NCI-H510A treated with DMSO at 0.1 percent for 48 hours (cell line): ENCODE measurements around the gene DMD.
"Not testable (repeated sequence)": the region's sequence is repeated elsewhere in the genome, so short reads cannot be mapped to it uniquely, and the experiment has no call there.

Experiments used
- DNase-seq: peaks from one replicate; lab custom pipeline; 2025; lab: John Stamatoyannopoulos, UW

Gene DMD

DNA sequence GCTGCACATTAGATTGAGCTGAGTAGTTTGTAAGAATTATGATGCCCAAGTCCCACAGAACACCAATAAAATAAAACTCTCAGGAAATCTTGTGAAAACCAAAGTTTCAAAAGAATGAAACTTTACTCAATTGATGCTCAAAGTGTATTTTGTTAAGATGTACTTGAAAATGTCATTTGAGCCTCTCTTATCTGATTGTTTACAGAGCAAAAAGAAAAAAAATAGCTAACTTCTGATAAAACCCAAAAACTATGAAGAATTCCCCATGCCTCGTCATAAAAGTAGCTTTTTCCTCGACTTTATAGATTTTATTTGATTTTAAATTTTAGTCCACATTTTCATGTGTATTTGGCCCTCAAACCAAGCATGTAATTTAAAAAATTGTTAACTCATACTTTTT, 1618.0 kb downstream of the DMD start:
- DNase-seq, result no peak

DNA sequence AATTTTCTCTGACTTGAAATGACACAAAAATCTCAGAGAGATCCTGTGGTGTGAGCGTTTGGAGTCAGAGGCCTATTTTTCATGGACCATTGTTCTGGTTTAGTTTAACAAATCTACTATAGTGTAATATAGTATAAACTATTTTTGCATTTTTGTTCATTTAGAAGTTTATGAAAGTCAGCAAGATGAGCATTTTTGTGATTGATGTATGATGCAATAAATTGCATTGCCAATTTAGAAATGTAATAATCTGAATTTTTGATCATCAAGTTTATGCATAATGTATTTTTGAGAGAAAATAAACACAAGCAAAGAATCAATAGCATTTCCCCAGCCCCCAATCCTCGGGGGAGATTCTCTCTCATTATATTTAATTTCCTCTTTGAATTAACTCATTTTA, 1620.0 kb downstream of the DMD start:
- no peak for DNase-seq

DNA sequence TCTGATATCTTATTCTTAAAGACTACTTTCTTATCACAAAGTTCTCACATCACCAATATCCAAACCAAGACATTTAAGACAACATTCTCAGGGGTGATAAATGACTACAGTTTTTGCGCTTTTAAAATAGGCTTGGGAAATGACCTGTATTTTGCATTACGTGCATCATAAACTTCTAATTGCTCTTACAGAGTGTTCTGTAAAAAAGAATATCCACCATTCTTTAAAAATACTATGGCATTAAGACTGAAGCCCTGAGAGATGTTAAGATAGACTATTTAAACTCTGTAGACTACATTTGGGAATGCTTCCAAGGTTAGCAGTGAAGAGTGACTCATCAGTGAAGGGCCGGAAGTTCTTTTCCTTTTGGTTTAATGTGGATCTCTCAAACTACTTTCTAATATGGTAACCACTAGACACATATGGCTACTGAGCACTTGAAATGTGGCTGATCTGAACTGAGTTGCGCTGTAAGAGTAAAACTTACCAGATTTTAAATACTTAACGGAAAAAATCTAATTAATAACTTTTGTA, 1620.7 kb downstream of the DMD start:
- DNase-seq, result no peak

DNA sequence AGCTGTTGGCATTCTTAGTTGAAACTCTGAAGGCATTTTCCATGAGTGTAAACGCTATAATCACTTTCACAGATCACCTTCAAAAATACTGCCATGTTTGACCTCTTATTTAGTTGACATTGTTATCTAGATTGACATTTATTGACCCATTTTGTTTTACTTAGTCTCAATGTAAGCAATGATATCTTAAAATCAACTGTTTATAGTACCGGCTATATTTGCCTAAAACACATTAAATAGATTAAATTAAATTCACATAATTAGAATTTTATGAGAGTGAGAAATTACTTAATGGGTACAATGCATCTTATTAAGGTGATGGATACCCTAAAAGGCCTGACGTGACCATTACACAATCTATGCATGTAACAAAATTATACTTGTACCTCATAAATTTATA, 1621.8 kb downstream of the DMD start:
- DNase-seq, result no peak

DNA sequence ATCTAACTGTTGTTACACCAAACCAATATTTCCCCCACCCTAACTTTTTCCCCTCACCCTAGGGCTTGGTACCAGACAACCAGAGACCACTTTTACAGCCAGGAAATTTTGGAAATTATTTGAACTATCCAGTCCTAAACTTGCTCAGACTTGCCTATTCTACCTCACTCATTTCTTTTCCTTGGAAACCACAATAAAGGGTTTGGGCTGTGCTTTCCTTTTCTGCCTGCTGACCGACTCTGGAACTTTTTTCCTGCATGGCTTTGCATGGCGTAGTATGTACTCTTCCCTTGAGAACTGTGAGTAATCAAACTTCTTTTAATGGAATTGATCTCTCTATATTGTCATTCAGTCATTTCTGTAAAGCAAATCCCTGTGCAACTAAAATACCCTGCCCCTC, 1623.0 kb downstream of the DMD start:
- no peak for DNase-seq

DNA sequence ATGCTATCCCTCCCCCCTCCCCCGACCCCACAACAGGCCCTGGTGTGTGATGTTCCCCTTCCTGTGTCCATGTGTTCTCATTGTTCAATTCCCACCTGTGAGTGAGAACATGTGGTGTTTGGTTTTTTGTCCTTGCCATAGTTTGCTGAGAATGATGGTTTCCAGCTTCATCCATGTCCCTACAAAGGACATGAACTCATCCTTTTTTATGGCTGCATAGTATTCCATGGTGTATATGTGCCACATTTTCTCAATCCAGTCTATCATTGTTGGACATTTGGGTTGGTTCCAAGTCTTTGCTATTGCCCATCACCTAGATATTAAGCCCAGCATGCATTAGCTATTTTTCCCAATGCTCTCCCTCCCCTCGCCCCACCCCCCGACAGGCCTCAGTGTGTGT, 1627.5 kb downstream of the DMD start:
- DNase-seq, result not testable (repeated sequence)

DNA sequence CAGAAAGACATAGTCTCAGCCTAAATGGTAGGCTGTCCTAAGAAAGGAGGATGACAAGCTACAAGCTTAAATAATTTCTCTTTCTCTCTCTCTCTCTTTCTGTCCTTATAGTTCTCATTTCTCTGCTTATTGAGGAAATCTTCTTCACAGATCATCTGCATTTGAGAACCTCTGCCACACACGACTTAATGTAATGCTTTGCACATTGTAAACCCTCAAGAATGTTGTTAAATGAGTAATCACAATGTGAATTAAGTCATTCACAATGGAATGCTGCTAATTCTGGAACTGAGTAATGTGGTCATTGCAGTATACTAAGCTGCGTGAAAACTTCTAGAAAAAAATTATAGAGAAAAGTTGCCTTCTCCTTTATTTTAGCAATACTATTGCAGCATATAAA, 1630.6 kb downstream of the DMD start:
- DNase-seq, result no peak

DNA sequence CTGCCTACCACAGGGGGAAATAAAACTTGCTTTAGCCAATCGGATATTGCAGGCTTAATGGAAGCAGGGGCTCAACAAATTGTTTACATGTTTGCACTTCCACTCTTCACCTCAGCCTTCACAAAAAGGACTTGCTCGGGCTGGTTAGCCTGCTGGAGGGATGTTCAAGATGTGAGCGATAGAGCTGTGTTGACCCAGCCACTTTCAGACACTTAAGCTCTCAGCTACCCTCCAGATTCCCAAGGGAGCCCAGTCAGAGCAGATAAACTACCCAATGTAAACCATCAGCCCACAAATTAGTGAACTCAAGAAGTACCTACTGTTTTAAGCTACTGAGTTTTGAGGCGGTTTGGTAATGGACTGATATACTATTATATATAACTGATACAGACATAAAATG, 1631.1 kb downstream of the DMD start:
- DNase-seq, result peak; percentile 41

DNA sequence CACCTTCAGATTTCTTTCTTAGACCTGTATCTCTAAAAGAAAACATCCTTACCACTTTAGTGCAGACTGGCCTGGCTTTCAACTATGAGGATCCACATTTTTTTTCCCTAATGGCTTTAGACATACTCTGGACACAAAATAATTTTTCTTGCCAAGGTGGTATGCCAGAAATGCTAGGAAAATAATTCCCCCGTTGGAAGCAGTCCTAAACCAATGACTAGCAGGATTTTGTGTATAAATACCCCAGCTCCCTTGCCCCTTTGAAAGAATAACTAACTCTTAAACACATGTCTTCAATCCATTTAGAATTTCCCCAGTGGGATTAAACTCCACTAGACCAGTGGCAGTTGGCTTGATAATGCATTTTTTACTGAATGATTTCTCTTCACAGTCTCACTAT, 1639.0 kb downstream of the DMD start:
- no peak for DNase-seq

DNA sequence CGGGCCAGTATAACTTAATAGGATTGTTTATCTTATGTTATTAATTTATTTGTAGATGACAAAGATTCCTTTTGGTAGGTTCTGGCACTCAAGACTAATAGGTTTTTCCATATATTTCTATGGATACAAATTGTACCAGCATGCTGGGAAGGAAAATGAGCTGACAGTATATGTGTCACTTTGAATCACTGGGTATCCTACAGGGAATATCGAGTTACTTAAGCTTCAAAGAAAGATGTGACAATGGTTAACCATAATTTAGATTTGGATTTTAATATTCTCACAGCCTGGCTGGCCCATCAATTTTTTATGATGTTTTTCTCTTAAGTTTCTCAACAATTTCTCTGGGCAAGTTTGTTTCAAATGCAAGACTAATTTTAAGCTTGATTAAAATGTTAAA, 1640.7 kb downstream of the DMD start:
- no peak for DNase-seq

DNA sequence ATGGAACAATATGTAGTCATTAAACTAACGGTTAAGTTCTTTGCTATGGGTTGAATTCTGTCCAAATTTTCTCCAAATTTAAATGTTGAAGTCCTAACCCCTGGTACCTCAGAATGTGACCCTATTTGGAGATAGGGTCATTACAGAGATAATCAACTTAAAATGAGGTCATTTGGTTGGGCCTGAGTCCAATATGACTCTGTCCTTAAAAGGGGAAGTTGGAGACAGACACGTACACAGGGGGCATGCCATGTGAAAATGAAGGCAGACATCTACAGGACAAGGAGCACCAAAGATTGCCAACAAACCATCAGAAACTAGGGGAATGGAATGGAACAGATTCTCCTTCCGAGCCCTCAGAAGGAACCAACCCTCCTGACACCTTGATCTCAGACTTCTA, 1647.6 kb downstream of the DMD start:
- no peak for DNase-seq

DNA sequence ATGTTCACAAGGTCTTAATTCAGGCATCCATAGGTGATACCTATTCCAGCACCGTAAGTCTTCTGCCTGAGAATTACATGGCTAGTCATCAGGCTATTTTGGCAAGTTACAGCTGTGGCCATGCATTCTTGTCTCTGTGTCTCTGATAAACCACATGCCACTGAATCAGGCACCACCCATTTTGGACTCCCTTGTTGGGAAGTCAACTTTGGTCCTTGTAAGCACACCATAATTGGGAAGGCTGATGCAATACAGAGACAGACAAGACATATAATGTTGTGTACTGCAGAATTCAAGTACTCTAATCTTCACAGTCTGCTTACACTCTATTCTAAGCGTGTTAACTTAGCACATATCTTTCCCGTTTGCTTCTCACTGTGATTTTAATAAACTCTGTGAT, 1655.8 kb downstream of the DMD start:
- DNase-seq, result no peak

DNA sequence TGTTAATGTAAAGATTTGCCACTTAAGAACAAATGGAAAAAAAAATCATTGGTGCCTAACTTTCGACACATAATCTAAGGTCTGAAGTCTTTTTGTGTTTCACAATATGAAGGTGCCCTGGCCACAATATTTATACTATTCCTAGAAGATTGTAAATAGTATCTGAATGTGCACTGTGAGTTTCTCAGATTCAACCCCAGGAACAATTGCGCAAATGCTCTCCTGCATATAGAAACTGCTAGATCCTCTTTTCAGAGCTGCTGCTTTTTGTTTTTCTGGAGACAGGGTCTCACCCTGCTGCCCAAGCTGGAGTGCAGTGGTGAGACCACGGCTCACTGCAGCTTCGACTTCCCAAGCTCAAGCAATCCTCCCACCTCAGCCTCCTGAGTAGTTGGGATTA, 1659.4 kb downstream of the DMD start:
- no peak for DNase-seq

DNA sequence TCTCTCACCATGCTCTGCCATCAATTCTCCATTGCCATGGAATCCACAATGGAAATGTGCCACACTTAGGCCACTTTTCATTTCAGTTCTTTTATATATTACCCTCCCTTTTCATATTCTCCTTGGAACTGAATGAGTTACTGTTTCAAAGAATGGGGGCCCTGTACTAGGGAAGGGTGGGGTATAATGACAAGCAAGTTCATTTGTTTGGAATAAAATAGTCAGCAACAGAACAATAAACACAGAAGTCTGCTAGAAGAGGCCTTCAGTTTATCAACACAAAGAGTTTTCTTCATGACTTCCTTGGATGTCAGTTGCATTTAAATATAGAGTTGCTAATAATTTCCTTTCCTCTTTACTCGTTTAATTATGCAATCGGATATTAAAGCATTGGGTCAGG, 1661.2 kb downstream of the DMD start:
- DNase-seq, result no peak

DNA sequence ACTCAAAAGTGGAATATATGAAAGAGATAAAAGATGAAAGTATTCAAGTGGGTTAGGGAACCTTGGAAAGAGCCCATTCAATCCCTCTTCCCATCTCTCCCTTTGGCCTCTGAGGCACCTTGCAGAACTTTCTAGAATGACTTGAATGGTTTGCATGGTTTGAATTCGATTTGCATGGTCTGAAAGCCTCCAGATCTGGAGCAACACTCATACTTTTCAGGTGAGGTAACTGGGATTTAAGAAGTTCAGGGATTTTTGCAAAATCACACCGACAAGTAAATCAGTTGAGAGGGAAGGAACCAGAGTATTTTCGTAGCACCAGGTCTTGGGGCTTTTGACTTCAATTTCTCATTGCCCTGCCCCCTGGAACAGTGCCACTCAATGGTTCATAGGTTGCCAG, 1663.5 kb downstream of the DMD start:
- no peak for DNase-seq

DNA sequence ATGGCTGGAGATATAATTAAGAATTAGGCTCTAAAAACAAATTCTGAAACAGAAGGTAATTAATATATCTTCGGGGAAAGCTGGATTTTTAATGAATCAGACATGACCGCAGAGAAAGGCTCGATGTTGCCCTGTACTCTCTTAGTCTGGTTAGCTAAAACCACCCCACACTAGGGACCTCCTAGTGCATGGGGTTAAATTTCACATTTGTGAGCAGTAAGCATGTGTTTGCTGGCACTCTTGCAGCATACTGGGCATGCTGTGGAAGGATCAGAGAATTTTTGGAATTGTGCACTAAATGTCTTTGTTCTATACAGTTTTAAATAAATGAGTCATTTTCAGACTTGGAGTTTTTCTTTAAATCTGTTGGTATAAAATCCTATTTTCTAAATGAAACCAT, 1663.9 kb downstream of the DMD start:
- no peak for DNase-seq

DNA sequence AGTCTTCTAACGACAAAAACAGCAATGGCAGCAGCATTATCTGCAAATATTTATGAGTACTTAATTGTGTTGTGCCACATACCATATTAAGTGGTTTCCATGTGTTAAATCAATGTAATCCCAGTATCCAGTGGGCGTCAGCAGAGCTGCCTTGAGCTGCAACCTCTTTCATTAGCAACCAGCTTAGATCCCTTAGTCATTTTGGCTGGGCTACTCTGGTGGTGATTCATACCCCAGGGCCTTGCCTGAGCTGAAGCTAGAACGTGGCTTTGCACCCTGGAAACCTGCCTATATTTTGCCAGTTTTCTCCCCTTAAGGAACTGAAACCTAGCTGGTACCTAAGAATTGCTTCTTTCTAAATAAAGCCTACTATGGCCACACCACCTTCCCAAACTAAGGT, 1665.2 kb downstream of the DMD start:
- DNase-seq, result no peak

DNA sequence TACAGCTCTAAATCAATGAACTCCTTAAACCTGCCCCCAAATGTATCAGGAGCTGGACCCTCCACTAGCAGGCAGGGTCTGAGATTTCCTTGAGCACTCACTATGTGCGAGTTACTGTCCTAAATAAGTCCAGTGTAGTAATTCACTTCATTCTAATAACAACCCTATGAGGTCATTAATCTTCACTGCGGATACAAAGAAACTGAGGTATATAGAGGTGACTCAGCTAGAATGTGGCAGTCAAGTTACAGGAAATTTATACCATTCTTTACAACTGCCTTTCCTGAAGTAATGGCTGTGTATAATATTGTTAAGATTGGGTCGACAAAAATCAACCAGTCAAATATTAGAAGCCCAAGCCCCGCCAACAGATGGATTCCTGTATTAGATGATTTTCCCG, 1665.6 kb downstream of the DMD start:
- DNase-seq, result no peak

DNA sequence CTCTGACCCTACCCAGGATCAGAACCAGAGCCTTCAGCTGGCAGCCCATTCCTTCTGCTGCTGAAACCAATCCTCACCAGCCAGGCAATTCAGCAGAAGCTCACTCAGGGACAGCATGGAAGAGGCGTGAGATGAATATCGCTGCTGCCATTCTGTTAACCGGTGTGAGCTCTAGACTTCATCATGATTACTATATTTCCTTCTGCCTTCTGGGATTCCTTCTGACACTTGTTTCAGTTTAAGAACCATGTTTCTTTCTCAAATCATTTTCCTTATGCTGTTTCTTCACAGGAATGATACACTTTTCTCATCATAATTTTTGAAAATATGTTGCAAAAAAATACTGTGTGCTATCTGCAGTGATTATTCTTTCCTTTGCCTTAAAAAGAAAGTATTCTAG, 1666.2 kb downstream of the DMD start:
- no peak for DNase-seq

DNA sequence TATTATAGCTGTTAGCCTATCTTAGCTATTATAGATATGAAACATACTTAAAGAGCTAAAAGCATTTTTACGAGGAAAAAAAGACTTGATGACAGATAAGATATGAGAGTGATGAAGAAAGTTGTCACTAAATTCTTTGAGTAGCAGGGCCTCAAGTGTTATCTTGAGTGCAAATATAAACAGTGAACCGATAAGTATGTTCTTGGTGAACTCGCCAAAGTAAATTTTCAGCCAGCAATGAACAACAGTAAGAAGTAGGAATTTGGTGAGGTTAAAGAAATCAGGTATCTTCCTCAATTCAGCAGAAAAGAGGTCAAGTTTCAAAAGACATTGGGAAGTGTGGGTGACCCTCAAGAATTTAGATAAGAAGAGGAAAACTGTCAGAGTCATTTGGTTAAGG, 1667.7 kb downstream of the DMD start:
- DNase-seq, result no peak

DNA sequence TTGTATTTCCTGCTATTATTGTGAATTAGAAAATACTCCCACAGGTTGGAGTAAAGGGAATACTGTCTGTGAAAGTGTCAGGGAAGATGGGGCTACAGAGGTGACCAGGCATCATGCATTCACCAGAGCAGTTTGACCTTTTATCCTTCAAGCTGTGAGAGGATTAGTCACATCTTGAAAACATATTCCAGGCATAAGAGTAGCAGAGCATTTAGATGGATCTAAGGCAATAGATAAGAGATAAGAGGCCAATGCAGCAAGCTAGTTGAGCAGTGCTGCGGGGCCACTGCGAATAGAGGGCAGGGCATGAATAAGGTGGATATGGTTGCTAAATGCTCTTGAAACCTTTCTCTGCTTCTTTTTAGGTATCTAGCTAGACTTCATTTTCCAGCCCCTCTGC, 1668.8 kb downstream of the DMD start:
- no peak for DNase-seq

DNA sequence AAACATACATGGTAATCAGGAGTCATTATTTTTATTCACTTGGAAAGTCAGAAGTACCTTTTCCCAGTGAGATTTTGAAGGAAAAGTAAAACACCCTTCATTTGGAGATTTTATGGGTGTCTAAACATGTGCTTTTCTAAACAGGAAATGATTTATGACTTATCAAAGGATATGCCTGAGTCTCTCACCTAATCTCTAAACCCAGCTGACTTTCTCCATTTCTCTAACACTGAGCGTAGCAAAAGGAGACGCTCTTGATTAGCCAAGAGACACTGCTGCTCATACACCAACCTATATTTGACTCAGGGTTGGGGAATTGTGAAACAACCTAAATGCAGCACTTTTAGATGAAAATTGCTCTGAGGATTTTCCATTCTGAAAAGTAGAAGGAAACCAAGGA, 1671.0 kb downstream of the DMD start:
- no peak for DNase-seq

DNA sequence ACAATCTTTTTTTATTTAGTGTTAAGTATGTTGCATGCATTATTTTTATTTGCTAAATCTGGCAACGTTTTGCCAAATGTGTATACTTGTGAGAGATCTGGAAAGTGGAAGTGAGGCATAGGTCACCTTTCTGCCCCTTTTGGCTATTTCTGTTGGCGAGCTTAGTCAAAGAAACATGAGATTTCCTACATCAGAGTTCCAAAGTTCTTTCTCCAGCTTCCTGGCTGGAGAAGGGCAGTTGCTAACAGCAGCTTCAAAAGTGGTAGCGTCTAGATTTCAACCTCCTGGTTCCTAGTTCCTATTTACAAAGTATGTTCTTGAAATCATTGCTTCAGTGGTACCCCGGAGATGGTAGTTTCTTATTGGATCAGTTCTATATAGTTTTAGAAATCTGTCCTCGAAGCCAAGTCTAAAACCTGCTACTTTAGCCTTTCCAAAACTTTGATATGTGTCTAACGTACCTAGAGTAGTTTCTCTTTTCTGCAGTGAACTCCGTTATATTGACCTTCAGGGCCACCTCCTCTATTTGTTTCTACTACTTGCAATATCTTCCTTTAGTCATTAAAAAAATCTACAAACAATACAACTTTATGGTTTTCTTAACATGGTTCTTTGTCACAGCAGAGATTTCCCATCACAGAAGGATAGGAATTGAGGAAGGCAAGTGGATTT, 1683.8 kb downstream of the DMD start:
- DNase-seq, result no peak

DNA sequence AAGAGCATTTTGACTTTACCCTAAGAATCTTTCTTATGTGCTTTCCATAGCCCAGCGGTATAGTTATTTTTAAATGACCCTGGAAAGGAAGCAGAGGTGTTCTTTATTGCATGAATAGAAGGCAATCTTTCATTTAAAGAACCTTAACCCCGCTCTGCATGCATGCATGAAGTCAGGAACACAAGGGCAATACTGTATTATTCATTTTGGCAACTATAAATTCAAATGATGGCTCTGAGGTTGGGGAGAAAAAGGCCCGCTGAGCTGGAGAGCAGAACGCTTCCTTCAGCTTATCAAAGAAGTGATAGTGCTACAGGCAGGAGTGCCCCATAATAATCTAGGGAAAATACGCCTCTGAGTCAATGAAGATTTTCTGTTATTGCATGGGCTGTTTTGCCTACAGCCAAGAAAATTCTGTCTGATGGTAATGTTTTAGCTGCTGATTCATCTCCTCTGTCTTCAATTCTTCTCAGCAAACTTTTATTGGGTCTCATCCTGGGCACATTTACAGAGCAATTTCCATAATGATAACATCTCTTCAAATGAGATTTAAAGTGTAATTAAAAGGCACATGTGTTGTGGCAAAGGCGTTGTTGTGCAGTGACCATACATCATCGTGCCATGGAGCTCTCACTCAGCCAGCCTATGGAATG, 1687.3 kb downstream of the DMD start:
- no peak for DNase-seq
